ENCODE results near the gene OR4S2.

DNA sequence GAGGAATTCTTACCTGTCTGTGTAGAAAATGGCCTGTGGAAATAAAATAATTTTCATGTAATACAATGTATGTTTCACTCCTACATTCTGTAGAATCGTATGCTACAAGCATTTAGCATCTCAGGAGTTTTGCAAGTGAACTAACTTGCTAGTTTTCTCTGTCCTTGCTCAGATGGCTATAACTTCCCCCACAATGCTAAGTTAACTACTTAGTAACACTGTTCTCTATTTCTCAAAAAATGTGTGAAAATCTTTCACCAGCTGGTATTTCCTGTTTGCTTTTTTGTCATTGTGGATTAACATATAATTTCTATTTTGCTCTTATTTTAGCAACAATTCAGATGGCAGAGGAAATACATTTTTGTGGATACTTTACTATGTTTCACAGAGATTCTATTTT lies 4.4 kb downstream of the OR4S2 start:
- TF ChIP-seq, protein P1, sequence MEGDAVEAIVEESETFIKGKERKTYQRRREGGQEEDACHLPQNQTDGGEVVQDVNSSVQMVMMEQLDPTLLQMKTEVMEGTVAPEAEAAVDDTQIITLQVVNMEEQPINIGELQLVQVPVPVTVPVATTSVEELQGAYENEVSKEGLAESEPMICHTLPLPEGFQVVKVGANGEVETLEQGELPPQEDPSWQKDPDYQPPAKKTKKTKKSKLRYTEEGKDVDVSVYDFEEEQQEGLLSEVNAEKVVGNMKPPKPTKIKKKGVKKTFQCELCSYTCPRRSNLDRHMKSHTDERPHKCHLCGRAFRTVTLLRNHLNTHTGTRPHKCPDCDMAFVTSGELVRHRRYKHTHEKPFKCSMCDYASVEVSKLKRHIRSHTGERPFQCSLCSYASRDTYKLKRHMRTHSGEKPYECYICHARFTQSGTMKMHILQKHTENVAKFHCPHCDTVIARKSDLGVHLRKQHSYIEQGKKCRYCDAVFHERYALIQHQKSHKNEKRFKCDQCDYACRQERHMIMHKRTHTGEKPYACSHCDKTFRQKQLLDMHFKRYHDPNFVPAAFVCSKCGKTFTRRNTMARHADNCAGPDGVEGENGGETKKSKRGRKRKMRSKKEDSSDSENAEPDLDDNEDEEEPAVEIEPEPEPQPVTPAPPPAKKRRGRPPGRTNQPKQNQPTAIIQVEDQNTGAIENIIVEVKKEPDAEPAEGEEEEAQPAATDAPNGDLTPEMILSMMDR (IDR thresholded peaks at IDR 0.05) = no peak
- TF ChIP-seq POLR2A (IDR thresholded peaks at IDR 0.05) (no peak), POLR2AphosphoS5 (IDR thresholded peaks at IDR 0.05) (no peak), EP300 (IDR thresholded peaks at IDR 0.05) (no peak)
